Measurements from ENCODE around the gene AOX1.

Gene AOX1

DNA sequence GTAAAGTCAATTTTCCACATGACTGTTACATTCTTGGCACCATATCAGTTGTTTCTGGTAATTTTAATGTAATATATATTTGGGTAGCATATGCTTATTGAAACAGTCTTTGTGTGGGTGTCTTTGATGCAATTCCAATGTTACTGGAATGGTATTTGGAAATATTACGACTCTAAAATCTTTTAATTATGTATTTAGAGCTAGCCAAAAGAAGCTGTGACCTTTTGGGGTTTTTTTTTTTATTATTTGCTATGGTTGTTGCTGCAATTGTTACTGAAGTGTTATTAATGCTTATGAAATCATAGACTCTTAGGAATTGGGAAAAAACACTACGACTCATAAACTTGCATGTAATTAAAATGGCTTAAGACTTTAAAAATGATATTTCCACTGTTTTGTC is 95.9 kb downstream of the AOX1 start:
- TF ChIP-seq GATA3 (IDR thresholded peaks at IDR 0.05; ENCODE audit: low read depth, low read length) (no peak), GATA2 (IDR thresholded peaks at IDR 0.05; ENCODE audit: low read depth, low read length) (no peak)

DNA sequence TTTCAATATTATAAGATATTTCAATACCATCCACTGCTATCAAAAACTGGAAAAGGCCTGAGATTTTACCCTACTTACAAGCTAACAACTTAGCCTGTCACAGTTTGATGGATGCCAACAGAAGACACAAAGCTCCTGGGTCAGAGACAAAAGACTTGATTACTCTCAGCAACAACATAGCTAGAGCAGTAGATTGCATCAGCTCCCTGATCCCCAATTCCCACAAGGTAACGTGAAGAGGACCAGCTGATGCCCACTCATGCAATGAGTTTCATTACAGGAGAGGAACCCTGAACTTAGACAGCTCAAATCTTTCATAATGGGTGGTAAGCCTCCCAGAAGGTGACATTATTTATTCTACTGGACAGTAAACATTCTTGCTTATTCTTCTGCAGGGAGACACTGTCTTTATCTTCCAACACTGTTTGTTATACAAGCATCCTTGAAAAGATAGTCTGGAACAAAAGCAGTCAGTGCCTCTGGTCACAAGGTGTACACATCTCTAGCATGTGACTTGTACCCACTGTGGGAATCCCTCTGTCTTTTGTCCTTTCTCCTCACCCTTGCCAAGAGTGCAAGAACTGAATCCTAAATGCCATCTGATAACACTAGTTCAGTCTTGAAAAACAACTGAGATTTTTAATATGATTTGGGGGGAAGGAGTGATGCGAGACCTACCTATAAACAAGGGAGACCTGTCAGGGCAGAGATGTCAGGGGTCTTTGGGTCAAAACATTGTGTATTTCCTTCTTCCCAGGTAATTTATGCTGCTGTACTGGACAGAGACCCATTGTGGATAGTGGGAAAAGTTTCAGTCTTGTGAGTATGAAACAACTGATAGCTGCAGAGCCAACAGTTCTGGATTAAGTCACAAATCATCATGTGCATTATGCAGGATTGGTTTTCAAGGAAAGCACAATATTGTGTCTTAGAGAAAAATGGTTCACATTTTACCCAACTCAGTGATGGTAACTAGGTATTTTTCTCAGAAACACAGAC is 102.4 kb downstream of the AOX1 start:
- TF ChIP-seq GATA2 (IDR thresholded peaks at IDR 0.05; ENCODE audit: low read depth, low read length), result no peak

DNA sequence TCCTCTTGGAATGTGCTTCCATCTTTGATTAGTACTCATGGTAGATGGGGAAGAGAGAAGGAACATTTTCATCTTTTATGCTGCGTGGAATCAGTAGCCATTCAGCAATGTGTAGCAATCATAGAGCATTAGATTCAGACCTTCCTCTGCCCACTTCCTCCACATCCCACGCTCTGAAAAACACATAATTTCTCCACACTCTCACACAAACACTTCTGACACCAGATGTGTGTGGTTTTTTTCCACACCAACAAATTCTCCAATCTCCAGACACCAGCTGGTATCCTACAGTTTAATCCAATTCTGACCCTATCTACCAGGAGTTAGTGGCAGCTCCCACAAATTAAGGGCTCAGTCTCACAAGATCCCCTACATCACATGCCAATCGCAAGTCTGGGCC is 103.3 kb downstream of the AOX1 start:
- TF ChIP-seq GATA2 (IDR thresholded peaks at IDR 0.05; ENCODE audit: low read depth, low read length) (no peak), GATA3 (IDR thresholded peaks at IDR 0.05; ENCODE audit: low read depth, low read length) (no peak)

DNA sequence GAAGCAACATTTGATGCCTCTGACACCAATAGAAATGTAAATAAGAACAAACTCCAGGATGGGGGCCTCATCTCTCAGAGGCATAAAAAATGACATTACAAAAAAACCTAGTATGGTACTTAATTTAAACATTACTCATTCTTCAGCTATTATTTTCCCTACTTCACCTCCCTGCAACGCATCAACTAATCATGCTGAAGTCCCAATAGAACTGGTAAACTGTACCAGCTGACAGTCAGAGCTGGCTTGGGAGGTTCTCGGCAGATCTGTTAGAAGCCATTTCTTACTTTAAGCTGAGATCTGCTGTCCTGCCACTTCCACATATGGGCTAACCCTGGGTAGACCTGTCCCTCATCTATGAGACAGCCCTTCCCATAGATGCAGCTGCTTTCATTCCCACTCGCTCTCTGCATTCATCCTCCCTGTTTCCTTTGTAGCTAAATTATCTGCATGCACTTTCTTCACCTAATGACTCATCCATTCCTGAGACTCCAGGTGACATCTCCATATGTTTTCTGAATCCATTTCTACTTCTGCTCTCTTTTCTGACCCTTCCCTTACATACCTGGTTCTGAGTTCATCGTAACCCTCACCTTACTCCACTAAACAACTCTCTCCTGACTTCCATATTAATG is 108.1 kb downstream of the AOX1 start:
- TF ChIP-seq GATA2 (IDR thresholded peaks at IDR 0.05; ENCODE audit: low read depth, low read length) (no peak), GATA3 (IDR thresholded peaks at IDR 0.05; ENCODE audit: low read depth, low read length) (no peak)

DNA sequence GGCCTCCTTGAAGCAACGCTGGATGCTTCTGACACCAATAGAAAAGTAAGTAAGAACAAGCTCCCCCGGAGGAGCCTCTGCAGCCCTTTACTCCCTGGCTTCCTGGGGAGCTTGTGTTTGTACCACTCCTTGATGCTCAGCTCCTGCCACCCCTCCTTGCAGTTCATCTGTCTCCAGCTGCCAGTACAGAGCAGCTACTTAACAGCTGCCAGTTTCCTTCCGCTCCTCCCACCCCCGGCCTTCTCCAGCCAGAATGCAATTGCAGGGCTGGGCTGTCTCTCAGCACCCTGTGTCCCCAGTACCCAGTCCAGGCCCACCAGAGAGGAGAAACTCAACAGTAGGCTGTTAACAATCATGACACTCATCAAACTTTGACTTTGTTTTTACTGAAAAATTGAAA is 109.4 kb downstream of the AOX1 start:
- no peak for TF ChIP-seq GATA3 (IDR thresholded peaks at IDR 0.05; ENCODE audit: low read depth, low read length)
- no peak for TF ChIP-seq GATA2 (IDR thresholded peaks at IDR 0.05; ENCODE audit: low read depth, low read length)

DNA sequence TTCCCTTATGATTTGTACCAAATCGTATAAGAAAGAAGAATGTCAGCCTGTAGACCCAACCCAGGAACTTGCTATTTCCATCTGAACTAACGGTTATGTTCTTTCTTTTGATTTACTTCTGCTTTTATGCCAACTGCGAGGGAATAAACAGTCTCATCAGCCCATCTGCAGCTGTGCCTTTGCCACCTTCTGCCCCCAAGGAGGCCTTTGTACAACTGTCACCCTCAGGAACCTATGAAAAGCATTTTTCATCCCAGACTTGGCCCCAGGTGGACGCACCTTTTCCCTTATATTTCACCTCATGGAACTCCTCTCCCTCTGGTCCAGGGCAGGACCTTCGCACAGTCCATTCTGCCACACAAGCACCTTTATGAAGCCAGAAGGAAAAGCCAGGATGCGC is 109.8 kb downstream of the AOX1 start:
- TF ChIP-seq GATA3 (IDR thresholded peaks at IDR 0.05; ENCODE audit: low read depth, low read length) (no peak), GATA2 (IDR thresholded peaks at IDR 0.05; ENCODE audit: low read depth, low read length) (no peak)

DNA sequence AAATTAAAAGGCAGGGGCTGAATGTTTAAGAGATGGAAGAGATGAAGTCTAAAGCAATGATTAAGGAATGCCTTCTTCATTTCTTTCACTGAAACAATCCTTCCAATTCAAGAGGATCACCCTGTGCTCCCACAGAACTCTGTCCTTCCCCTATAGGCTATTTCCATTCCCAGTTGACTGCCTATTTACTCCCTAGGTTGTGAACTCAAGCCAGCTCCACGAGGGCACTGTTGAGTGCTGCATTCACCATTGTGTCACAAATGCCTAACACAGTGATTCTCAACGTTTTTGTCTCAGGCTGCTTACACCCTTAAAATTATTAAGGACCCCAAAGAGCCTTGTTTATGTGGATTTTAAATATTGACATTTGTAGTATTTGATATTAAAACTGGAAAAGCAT is 112.4 kb downstream of the AOX1 start:
- TF ChIP-seq GATA3 (IDR thresholded peaks at IDR 0.05; ENCODE audit: low read depth, low read length) (no peak), GATA2 (IDR thresholded peaks at IDR 0.05; ENCODE audit: low read depth, low read length) (no peak)

DNA sequence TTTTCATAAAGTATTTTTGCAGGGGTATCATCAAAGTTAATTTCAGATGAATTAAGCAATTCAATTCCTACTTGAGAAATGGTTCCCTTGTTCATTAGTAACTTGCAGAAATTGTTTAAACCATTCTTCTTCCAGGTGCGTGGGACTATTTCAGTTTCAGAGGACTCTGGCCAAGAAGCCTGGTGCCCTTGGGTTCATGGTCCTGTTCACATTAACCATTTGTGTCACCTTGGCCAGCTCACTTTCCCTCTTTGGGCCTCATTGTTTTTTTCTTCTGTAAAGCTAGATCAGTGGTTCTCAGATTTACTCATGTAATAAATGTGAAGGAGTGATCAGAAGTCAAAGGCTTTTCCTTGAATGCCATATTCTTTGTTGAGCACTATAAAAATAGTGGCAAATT is 113.5 kb downstream of the AOX1 start:
- TF ChIP-seq GATA3 (IDR thresholded peaks at IDR 0.05; ENCODE audit: low read depth, low read length) (no peak), GATA2 (IDR thresholded peaks at IDR 0.05; ENCODE audit: low read depth, low read length) (no peak)

DNA sequence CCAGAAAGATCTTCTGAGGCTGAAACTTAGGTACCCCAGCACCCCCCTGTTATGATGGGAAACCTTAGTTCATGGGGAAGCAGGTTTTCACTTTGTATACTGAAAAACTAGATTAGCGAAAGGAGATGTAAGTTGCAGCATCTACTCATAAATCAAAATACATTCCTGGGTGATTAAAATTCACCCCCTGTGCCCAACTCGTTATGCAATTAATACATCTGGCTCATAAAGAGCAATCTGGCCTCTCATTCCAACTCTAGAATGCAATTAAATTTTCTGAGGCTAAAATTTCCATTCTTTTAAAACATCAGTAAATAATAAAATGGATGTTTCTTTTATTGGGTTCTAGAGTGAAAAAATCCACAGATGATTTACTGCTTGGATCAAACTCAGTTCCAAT is 115.0 kb downstream of the AOX1 start:
- TF ChIP-seq GATA2 (IDR thresholded peaks at IDR 0.05; ENCODE audit: low read depth, low read length), result no peak
- TF ChIP-seq GATA3 (IDR thresholded peaks at IDR 0.05; ENCODE audit: low read depth, low read length), result no peak

DNA sequence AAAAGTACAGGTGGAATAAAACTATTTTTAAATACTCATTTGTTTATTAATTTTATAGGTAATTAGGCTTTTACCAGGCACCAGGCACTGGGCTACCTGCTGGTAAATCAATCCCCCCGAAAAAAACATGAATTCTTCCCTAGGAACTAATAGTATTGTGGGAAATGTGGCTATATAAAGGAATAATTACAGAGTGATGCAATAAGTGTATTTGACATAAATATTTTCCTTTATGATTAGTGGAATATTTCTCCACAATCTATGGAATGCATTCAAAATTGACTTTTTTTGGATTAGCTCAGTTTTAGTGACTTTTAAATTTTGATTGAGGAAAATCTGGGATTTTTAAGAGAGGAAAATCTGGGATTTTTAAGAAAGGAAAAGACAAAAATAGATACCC is 116.2 kb downstream of the AOX1 start:
- TF ChIP-seq GATA2 (IDR thresholded peaks at IDR 0.05; ENCODE audit: low read depth, low read length) (no peak), GATA3 (IDR thresholded peaks at IDR 0.05; ENCODE audit: low read depth, low read length) (no peak)

DNA sequence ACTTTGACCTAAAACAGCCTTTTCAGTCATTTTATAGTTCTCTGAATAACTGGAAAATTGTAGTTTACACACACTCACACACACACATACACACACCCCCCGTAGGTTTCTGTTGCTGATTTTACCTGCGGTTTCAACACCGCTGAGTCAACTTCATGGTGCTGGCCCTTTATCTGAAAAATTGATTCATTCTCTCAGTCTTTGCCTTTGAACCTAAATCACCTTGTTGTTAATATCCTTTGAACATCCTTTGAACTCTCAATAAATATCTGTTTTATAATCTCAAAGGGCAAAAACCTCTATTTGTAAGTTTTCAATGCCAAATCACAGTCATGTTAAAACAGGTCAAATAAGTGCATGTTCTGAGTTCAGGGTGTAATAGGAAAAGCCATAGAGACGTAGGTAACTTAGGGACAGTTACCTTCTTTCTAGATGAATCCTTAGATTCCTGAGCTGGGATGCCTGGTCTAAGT is 116.9 kb downstream of the AOX1 start:
- TF ChIP-seq GATA3 (IDR thresholded peaks at IDR 0.05; ENCODE audit: low read depth, low read length) (no peak), GATA2 (IDR thresholded peaks at IDR 0.05; ENCODE audit: low read depth, low read length) (no peak)

DNA sequence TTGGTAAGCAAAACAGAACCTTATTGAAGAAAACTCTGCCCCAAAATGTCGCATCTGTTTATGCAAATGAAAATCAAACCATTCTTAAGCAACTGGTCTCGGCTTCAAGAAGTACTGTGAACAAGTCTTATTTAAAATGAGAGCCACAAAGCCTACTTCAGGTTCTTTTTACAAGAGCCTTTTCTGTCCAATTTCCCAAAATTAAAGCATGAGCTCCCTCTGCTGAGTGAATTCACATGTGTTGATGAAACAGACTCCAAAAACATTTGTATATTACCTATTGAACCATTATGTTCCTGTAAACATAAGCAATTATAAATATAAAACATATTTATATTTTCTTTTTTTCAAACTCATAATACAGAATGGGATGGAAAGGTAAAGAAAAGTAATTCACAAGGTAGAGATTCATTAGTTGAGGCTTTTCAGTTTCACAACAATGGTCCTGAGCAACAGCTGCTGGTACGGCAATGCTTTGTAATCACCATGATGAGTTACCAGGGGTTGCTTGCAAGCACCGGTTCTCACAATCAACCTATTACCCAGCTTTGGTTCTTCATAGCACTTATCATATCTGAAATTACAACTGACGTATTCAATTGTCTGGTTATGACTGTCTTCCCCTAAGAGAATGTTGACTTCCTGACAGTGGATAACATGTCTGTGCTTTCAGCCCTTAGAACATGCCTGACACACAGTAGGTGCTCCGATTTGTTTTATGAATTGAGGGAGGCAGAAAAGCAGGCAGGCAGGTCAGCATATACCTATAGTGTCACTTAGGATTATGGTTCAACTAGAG is 117.5 kb downstream of the AOX1 start:
- no peak for TF ChIP-seq GATA2 (IDR thresholded peaks at IDR 0.05; ENCODE audit: low read depth, low read length)
- TF ChIP-seq GATA3 (IDR thresholded peaks at IDR 0.05; ENCODE audit: low read depth, low read length), result no peak

DNA sequence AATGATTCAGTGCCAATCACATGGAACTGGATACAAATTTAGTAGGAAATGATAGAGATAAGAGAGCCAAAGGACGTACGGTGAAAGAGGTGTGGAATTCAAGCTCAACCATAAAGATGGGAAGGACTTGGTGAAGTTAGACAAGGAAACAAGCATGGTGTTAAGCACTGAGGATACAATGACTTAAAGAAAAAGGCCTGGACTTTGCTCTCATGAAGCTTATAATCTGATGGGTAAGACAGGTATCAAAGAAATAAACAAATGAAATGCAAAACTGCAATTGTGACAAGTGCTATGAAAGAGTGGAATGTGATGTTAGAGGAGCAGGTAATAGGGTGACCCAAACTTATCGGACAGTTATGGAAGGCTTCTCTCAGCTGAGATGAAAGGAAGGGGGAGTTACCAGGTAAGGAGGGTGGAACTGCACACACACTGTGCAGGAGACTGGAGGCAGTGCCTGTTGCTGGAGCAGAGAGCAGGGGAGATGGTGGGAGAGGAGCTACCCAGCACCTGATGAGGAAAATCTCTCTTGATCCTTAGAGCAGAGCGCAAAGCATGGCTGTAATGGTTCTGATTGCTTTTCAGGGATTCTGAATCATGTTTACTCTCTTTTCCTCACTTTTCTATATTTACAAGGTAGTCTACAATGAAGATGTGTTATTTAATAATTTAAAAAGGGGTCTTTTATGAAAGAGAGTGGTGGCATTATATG is 118.3 kb downstream of the AOX1 start:
- no peak for TF ChIP-seq GATA3 (IDR thresholded peaks at IDR 0.05; ENCODE audit: low read depth, low read length)
- no peak for TF ChIP-seq GATA2 (IDR thresholded peaks at IDR 0.05; ENCODE audit: low read depth, low read length)
